ENCODE results near the gene TALDO1.

DNA sequence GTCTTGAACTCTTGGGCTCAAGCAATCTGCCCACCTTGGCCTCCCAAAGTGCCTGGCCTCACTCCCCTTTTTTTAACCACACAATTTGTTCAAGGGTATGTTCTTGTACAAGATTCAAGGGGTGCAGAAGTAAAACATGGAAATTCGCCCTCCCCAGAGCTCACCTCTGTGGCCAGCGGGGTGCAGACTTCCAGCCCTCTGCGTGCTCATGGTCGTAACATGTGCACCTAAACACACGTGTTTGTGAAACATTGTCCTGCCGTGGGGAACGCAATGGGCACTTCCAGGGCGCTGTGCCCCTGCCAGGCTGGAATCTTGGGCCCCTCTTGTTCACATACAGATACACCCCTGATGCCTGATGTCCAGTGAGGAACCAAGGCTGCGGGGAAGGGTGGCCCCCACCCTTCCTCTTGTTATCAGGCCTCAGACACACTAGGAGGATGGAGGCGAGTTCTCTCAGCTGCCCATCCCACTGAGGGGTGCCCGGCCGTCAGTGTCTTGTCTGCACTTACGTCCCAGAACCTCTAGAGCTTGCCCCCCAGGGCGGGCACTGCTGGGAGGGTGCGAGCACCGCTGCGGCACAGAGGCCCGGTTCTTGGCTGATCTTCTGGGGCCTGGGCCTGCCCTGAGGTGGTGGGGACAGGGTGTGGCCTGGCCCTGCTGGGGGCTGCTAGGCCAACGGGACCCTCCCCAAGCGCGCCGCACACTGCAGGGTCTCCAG, 45.4 kb upstream of the TALDO1 start:
- TF ChIP-seq POLR2AphosphoS5 (IDR thresholded peaks at IDR 0.05) (no peak), CTCF (IDR thresholded peaks at IDR 0.05; ENCODE audit: poor library complexity, severe bottlenecking) (no peak)

Measured in neural cell (in vitro differentiated cells).